ENCODE data around the gene PLA2G1B. TPM values are rescaled to one million over a fixed set of nuclear protein-coding genes. Genes with fewer than 3 reads are reported as not detected.
A peak's percentile ranks its signal among the peaks of the same experiment; 100 is the strongest.

PLA2G1B gene
- total RNA-seq, 4 donors from 2014 or later, result not detected

- WGBS, 2 donors, result 78 to 79% methylated on average over 7 to 9 of the region's 9 CpGs
- peaks cover 7 to 16% of the 10 kb centered on the region in 2 donors for H3K4me1 ChIP-seq
- no peak overlapping the region for H3K27ac ChIP-seq
- no peaks in the 10 kb centered on the region for H3K36me3 ChIP-seq
- no peaks in the 10 kb centered on the region for H3K27me3 ChIP-seq
- intact Hi-C loops (cut with DNase I), result no loop called here
- TF ChIP-seq, protein P1, sequence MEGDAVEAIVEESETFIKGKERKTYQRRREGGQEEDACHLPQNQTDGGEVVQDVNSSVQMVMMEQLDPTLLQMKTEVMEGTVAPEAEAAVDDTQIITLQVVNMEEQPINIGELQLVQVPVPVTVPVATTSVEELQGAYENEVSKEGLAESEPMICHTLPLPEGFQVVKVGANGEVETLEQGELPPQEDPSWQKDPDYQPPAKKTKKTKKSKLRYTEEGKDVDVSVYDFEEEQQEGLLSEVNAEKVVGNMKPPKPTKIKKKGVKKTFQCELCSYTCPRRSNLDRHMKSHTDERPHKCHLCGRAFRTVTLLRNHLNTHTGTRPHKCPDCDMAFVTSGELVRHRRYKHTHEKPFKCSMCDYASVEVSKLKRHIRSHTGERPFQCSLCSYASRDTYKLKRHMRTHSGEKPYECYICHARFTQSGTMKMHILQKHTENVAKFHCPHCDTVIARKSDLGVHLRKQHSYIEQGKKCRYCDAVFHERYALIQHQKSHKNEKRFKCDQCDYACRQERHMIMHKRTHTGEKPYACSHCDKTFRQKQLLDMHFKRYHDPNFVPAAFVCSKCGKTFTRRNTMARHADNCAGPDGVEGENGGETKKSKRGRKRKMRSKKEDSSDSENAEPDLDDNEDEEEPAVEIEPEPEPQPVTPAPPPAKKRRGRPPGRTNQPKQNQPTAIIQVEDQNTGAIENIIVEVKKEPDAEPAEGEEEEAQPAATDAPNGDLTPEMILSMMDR (IDR thresholded peaks at IDR 0.05), result no peak
- no peak for TF ChIP-seq POLR2A (IDR thresholded peaks at IDR 0.05)
- no peaks in the 10 kb centered on the region for H3K9me3 ChIP-seq
- no peak overlapping the region for H3K4me3 ChIP-seq (replicated peaks in 1 of 3)
- no peak for DNase-seq
Observed at GRCh38 chr12:120363274-120363855, 35.8 kb upstream of the PLA2G1B start.

GRCh38 chr12:120362516-120363273 is 35.1 kb upstream of the PLA2G1B start:
- Histone ChIP-seq H3K27ac (no peak overlapping the region), H3K4me3 (replicated peaks in 1 of 3) (no peak overlapping the region), H3K4me1 (peaks cover 7 to 10% of the 10 kb centered on the region in 2 donors), H3K27me3 (no peaks in the 10 kb centered on the region), H3K36me3 (no peaks in the 10 kb centered on the region), H3K9me3 (no peaks in the 10 kb centered on the region)
- TF ChIP-seq, protein P1 (IDR thresholded peaks at IDR 0.05), result no peak
- no peak for TF ChIP-seq POLR2A (IDR thresholded peaks at IDR 0.05)
- 89 to 96% methylated on average over 14 of the region's 14 CpGs for WGBS, 2 donors
- DNase-seq, result no peak
- intact Hi-C loops (cut with DNase I), result no loop called here

DNA sequence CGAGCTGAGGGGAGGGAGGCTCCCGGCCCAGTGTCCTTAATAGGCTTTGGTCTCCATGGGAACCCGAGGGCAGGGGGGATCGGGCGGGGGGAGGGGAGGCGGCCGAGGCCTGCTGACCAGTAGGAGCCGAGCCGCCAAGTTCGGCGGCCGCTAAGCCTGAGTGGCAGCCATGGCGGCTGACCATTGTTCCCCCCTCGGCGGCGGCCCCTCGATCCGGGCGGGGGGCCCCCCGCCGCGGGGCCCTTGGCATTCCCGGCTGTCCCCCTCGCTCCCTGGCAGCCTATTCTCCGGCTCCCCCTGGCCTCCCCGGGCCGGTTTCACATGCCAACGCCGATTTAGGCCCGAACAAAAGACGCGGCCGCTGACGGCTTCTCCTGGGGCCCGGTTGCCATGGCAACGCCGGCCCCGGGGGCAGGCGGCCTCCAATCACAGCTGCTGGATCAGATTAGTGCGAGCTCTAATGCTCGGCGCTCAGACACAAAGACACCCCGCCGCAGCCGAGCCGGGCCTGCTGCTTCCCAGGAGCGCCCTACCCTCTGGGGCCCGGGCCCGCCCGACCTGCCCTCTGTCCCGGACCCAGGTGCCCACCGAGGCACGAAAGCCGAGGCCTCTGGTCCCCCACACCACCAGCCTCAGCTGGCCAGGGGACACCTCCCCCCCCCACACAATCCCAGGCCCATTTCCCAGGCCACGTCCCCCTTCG is 34.1 kb upstream of the PLA2G1B start:
- DNase-seq, result peak; percentile 47 to 68
- H3K27me3 ChIP-seq, result no peaks in the 10 kb centered on the region
- TF ChIP-seq, protein P1 (IDR thresholded peaks at IDR 0.05), result no peak
- TF ChIP-seq POLR2A (IDR thresholded peaks at IDR 0.05), result no peak
- peak overlapping the region in 1 of 3 donors; percentile 23 for H3K4me3 ChIP-seq (replicated peaks in 1 of 3)
- H3K9me3 ChIP-seq, result no peaks in the 10 kb centered on the region
- H3K36me3 ChIP-seq, result no peaks in the 10 kb centered on the region
- peaks cover 7 to 12% of the 10 kb centered on the region in 2 donors for H3K4me1 ChIP-seq
- intact Hi-C loops (cut with DNase I), result no loop called here
- H3K27ac ChIP-seq, result no peak overlapping the region
- WGBS, 2 donors, result 19 to 24% methylated on average over 13 of the region's 56 CpGs

DNA sequence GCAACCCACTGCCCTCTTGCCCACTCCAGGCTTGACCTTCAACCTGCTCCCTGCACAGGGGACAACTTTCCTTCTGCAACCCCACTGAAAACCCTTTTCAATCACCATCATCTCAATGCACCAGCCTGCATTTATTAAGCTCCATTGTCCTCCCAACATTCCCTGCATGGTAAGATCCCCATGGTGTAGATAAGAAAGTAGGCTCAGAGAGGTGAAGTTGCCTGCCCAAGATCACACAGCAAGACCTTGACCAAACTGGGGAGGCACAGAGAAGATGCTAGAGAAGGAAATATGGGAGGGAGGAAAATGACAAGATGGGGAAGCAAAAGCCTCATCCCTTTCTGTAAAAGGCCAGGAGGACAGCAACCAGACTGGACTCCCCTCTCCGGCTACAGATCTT is 31.5 kb upstream of the PLA2G1B start:
- intact Hi-C loops (cut with DNase I), result loop anchor here (5.0 kb wide), 1 partner anchor 73 kb away; no protein-coding TSS in a partner anchor
- Histone ChIP-seq H3K27me3 (no peaks in the 10 kb centered on the region), H3K27ac (no peak overlapping the region), H3K4me1 (peaks cover 7 to 13% of the 10 kb centered on the region in 2 donors), H3K4me3 (replicated peaks in 1 of 3) (no peak overlapping the region), H3K36me3 (no peaks in the 10 kb centered on the region), H3K9me3 (no peaks in the 10 kb centered on the region)
- no peak for TF ChIP-seq POLR2A (IDR thresholded peaks at IDR 0.05)
- TF ChIP-seq, protein P1 (IDR thresholded peaks at IDR 0.05), result no peak
- no peak for DNase-seq
- WGBS, 2 donors, result 75 to 84% methylated on average over 1 of the region's 1 CpG
